ENCODE data around the gene FGFR3.

Gene FGFR3

DNA sequence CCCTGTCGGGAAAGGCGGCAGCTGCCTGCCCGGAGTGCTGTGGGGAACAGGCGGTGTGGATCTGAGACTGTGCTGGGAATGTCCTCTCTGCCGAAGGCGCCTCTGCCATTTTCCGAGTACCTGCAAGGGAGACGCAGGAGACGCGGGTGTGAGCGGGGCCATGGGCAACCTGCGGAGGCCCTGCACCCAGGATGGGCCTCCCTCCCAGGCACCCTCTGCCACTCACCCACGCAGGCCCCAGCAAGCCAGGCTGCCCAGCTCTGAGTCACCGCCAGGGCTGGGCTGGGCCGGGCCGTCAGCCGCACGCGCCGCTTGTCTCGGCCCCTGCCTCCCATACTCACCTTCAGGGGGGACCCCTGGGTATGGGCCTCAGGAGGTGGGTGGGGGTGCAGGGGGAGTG lies 3.5 kb upstream of the FGFR3 start:
- no peak for DNase-seq

DNA sequence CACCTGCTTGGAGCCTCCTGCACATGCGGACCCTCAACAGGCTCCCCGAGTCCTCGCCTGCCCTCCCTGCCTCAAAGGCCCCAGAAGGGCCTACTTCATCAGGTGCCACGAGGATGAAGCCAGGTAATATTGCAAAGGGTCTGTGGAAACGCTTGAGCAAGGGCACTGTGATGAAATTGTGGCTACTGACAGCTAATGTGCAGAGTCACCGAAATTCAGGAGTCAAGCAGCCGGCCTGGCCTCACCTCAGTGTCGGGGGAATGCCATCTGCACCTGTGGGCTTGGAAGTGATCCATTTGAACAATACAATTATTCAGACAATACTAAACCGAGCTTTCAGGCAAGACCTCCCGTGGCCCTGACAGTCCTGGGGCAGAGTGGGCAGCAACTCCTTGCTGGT lies 3.1 kb upstream of the FGFR3 start:
- no peak for DNase-seq

DNA sequence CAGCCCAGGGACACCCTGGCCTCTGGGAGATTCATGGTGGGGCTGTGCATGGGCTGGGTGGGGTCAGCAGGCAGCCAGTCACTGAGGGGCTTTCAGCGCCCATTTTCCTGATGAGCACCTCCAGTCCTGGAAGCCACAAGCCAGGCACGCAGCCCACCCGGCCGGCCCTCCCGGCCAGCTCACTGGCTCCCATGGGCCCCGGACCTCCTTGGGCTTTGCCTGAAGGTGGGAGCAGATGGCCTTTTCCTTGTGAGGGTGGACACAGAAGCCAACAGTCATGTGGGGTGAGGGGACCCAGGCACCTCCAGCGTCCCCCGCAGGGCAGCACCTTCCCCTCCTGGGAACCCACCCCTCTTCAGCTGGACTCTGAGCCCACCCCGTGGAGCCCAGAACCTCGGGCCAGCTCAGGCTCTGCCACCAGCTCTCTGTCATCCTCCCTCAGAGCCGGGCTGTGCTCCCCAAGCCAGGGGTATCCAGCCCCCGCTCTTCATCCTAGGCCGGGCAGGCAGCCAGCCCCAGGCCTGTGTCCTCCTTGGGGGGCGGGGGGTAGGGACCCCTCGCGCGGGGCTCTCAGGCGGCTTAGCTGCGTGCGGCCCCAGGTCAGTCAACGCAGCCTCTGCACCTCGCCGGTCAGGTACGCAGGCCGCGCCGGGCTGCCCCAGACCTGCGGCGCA lies 798 bp upstream of the FGFR3 start:
- DNase-seq = no peak

DNA sequence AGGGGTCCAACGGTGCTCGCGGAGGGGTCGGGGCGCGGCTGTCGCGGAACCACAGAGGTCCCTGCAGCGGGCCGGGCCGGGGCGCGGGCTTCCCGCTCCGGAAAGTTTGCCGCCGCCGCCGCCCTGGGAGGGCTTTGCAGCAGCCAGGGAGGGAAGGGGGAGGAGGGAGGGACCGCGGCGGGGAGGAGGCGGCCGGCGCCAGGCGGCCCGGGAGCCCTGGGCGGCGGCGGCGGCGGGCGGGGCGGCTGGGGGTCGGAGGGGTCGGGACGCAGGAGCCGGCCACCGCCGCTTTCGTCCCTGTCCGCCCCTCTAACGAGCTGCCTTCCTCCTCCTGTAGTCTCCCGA lies 375 bp downstream of the FGFR3 start:
- no peak for DNase-seq

DNA sequence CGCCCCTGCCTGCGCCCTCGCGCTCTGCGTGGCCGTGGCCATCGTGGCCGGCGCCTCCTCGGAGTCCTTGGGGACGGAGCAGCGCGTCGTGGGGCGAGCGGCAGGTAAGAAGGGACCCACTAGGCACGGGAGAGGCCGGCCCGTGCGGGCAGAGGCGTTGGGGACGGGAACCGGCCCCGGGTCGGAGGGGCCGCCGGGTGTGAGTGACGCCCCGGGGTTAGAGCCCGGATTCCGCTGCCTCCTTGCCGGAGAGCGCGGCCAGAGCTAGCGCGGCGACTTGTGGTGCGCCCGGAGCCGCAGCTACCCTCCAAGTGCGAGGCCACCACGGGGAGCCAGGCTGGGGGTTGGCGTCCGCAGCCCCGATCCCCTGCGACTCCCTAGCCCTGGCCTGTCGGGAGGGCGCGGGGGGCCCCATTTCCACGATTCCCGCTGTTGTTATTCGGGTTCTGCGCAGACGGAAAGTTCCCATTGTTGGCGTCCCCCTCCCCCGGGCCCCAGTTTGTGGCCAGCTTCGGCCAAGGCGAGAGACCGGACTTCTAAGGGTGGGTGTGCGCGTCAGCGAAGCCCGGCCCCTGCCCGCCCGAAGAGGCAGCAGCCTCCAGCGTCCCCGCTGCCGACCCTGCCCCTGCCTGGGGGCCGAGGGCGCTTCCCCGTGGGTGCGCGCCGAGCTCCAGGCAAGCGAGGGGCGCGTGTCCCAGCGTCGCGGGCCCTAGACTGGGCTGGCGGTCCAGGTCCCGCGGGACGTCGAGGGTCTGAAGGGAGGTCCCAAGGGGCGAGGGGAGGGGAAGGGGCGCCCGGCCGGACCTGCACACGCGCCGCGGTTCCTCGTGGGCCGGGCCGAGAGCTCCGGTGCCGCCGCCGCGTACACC lies 1.1 kb downstream of the FGFR3 start:
- no peak for DNase-seq

DNA sequence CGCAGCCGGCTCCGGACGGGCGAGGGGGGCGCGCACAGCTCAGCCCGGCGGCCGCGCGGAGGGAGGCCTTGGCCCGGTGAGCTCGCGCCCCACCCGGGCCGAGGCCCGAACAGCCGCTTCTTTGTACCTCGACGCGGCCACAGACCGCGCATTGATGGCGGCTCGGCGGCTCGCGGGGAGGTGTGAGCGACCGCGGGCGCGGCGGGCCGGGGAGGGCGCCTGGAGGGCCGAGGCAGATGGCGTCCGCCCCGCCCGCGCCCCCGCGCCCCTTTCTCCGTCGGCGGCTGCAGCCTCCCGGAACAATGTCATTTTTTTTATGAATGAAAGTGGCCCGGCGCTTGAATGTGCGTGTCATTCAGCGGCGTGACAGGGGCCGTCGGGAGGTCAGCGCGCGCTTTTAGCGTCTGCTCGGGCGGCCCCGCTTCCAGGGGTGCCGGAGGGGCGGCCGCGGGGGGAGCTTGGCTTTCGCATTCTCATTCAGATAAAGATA lies 1.8 kb downstream of the FGFR3 start:
- no peak for DNase-seq

DNA sequence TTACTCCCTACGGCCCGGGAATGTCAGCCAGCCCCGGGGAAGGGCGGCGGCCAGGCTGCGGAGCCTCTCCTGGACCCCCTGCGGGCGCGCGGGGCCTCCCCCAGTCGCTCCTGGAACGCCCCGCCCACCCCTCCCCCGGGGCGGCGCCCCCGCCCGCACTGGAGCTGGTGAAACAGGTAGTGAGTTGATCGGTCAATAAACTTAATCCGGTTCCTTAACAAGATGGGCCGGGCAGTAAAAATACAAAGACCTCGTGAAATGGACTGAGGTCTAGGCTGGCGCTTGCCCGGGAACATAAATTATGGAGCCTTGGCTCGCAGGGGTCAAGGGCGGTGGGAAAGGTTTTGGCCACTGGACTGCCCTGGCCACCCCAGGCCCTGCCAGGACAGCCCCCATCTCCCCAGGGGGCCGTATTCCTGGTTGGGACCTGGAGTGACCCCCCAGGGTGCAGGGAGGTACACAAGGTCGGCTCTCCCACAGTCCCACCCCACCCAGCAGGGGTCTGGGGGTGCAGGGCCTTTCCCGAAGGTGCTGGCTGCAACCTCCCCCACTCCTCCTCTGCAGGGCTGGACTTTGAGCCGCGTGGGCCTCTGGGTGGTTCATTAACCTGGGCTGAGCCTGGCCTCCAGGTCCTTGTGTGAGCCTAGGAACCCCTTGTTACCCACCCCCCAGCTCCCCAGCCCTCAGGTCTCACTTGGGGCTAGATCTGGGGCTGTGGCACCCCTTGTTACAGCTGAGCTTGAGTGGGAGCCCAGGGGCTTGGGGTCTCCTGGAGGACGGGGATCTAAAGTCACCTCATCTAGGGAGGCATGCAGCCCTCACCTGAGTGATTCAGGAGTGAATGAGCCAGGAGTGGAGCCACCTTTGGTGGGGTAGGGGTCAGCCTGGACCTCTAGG lies 2.5 kb downstream of the FGFR3 start:
- no peak for DNase-seq

DNA sequence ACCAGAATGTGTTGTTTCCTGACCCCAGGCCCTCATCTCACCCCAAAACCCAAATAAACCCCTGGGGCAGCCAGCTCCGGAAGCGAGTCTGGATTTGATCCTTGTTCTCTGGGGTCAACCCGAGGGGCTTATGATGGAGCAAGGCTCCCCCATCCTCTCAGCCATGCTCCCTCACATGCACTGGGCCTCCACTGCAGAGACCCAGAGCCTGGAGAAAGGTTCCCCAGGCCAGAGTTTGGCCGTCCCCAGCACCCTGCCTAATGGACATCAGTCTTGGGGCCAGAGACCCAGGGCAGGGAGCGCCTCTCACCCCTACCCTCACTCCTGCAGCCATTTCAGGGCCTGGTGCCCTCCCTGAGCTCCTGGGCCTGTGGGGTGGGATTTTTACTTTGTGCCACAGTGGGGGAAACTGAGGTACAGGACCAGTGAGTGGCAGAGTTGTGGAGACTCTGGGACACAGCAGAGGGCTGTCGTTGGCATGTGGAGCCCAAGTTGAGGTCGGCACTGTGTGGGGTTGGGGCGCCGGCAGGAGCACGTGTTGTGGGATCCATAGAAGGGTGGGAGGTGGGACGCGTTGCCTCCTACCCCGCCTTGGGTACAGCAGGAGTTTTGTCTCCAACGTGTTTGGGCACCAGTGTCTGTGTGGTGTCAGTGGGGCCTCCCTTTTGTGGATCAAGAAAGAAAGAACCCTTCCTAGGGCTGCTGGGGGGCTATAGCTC lies 3.6 kb downstream of the FGFR3 start:
- DNase-seq = no peak

DNA sequence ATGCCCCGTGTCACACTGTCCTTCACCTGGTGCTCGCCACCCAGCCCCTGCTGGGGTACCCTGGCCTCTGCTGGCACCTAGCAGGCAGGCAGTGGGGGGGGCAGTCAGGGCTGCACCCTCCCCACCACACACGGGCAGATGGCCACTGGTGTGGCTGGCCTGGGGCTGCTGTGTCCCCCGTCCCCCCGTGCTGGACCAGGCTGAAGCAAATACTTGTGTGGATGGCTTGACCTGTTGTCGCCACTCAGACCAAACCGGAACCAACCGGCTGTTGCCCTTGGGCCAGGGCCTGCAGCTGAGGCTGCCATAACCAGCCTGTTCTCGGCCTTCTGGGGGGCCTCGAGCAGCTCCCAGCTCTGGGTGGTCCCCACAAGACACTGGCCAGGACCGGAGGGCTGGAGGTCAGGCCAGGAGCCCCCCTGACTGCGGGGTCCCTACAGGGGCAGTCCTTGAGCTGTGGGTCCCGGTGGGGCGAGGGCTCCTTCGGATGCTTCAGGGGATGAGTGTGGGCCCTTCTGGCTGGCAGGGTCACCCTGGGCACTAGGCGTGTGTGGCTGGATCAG lies 4.3 kb downstream of the FGFR3 start:
- DNase-seq = no peak

DNA sequence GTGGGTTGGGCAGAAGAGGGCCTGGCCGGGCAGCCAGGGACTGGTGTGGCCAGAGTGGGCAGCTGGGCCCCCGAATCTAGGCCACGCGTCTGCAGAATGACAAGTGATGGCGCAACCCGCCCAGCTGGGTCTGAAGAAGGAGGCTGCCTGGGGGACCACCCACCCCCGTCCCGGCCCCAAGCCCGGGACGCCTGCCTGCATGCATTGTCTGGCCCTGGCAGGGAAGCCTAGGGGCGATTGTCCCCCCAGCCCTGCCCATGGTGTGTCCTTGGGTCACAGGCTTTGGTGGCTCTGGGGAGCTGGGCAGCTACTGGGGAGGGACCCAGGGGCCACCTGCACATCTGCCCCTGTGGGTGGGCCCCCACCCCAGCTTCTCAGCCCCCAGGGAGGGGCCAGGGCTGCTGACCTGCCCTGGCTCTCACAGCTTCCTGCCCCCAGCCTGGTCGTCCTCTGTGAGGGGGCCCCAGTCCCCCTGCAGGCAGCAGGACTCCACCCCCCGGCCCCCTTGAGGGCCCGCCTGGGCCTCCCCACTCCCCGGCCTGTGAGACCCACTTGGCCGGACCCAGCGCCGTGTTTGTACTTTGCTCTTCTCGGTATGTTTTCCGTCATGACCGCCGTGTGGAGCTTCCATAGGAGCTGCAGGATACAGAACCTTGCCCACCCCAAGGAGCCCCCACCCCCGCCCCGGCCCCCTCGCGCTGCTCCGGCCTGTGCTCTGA lies 4.9 kb downstream of the FGFR3 start:
- no peak for DNase-seq

DNA sequence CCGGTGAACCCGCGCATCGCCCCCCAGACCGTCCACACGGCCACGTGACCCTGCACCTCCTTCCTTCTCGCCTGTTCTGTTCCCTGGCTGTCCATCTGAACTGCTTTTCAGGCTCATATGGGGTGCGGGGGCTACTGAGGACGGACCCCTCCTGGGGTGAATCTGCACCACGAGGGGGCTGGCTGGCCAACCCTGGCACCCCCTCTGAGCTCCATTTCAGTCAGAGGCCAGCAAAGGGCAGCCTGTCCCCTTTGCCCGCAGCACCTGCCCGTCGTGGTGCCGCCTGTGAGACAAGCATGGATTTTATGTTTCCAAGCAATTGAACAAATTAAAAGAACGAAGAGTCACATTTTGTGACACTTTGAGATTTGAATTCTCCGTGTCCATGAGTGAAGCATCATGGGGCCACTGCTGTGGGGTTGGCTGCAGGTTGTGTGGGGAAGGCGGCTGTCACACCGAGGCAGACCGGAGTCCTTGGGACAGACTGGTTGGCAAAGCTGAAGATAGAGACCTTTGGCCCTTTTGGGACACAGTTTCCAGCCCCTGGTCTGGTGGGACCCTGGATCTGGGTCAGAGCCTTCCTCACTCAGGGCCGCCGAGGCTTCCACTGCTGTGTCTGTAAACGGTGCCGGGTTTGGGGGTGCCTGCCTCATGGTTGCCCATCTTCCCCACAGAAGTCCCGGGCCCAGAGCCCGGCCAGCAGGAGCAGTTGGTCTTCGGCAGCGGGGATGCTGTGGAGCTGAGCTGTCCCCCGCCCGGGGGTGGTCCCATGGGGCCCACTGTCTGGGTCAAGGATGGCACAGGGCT lies 5.7 kb downstream of the FGFR3 start:
- no peak for DNase-seq

DNA sequence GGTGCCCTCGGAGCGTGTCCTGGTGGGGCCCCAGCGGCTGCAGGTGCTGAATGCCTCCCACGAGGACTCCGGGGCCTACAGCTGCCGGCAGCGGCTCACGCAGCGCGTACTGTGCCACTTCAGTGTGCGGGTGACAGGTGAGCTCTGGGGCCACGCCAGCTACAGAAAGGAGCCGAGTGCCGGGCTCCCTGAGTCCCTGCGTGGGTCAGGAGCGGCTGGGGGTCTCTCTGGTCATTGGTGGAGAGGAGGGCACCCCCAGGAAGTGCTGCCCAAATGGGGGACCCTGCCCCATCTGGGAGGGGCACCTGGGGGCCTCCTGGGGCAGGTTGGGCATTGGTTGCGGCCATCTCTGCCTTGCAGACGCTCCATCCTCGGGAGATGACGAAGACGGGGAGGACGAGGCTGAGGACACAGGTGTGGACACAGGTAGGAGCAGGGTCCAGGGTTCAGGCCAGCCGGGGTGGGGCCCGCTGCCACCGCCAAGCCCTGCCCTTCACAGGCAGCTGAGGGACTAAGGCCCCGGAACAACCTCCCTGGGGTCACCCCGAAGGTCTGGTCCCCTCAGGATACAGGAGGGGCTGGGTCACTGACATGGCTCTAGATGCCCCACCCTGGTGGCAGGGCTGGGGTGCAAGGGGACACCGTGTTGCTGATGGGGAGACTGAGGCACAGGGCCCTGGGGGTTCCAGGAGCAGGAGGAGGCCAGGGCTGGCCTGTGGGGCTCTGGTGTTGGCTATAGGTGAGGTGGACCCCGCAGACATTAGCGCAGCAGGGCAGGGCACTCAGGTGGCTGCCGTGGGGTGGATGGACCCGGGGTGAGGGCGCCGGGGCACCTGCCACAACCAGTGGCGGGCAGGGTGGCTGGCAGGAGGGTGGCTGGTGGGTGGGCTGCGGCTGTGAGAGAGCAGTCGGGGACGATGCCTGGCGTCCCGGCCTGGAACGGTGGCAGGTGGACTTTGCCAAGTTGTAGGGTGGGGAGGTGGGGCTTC lies 6.6 kb downstream of the FGFR3 start:
- no peak for DNase-seq

DNA sequence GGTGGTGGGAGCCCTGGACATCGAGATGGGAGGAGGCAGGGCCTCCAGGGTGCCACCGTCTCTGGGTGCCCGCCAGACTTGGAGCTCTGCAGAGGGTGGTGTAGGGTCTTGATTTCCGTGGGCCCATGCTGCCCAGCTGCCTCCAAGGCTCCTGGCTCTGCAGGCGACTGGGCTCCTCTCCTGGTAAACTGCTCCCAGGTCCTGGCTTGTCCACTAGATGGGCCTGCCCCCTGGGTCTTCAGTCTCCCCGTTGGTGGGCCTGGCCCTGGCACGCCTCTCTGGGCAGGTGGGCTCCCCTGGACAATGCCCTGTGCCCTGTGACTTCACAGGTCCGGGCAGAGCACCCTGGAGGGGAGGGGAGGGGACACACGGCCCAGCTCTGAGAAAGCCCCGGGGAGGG lies 7.7 kb downstream of the FGFR3 start:
- DNase-seq = no peak

DNA sequence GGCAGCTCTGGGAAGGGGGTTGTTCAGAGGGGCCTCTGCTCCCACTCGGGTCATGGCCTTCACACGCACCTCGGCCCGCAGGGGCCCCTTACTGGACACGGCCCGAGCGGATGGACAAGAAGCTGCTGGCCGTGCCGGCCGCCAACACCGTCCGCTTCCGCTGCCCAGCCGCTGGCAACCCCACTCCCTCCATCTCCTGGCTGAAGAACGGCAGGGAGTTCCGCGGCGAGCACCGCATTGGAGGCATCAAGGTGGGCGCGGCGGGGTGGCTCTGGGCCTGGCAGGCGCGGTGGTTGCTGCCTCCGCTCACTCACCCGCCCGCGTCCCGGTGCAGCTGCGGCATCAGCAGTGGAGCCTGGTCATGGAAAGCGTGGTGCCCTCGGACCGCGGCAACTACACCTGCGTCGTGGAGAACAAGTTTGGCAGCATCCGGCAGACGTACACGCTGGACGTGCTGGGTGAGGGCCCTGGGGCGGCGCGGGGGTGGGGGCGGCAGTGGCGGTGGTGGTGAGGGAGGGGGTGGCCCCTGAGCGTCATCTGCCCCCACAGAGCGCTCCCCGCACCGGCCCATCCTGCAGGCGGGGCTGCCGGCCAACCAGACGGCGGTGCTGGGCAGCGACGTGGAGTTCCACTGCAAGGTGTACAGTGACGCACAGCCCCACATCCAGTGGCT lies 8.3 kb downstream of the FGFR3 start:
- DNase-seq = no peak

DNA sequence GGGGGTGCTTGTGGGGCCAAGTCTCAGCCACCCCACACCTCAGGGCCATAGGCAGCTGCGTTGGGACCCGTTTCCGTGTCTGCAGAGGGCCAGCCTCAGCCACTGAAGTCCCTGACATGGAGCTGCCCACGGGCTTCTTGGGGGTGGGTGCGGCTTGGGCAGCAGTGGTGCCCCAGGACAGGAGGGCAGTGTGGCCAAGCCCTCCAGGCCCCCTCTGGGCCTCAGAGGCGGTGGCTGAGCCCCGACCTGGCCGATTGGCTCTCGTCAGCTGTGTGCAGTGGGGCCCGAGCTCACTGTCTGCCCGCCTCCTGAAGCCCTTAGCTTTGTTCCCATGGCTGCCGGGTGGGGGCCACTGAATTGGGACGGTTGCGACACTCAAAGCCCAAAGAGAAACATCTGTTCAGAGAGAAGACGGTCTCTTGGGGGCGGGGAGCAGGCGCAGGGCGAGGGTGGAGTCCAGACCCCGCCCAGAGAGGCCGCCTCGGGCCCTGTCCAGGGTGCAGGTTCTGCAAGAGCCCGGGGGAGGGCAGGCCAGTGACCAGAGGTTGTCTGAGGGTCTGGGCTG lies 9.1 kb downstream of the FGFR3 start:
- DNase-seq = no peak

DNA sequence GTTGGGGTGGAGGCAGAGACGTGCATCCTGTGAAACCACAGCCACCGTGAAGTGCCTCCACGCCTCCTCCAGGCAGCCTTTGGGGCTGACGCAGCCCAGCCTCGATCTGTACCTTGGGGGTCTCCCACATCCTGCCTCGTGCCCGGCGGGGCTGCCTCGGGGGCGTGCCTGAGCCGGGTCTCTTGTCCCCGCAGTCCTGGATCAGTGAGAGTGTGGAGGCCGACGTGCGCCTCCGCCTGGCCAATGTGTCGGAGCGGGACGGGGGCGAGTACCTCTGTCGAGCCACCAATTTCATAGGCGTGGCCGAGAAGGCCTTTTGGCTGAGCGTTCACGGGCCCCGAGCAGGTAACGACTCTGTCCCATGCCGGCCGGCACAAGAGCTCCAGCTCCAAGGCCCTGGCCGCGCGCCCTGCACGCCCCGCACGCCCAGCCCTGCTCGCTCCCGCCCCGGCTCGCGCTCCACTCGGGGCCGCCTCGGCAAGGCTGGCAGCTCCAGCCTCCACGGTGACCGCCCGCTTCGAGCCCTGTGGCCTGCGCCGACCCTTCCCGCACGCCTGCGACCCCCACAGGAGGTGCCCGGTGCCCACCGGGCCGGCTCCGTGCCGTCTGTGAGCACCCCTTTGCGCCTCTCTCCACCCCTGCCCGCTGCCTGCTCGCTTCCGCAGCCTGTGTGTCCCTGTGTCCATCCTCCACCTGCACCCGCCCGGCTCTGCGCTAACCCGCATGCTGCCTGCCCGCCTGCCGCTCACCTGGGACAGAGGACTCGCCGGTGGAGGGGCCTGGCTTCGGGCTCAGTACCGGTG lies 9.8 kb downstream of the FGFR3 start:
- DNase-seq = no peak

DNA sequence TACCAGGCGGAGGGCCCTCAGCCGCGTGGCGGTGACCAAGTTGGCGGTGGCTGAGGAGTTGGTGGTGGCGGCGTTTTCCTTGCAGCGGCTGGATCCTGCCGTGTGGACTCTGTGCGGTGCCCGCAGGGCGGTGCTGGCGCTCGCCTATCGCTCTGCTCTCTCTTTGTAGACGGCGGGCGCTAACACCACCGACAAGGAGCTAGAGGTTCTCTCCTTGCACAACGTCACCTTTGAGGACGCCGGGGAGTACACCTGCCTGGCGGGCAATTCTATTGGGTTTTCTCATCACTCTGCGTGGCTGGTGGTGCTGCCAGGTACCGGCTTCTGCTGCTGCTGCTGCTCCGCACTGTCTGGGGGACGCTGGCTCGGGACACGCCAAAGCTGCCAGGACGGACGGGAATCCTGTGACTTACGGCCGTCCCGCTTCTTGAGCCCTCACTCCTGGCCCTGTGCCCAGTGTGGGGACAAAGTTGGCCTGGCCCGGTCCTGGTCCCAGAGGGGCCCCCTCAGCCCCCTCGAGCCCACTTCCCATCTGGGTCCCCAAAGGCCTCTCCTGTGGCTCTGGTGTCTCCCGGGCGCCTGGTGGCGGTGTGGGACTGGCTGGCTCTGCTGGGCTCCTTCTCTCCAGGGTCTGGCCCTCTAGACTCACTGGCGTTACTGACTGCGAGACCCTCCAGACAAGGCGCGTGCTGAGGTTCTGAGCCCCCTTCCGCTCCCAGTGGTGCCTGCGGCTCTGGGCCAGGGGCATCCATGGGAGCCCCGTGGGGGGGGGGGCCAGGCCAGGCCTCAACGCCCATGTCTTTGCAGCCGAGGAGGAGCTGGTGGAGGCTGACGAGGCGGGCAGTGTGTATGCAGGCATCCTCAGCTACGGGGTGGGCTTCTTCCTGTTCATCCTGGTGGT lies 10.7 kb downstream of the FGFR3 start:
- DNase-seq = no peak

Data from kidney glomerular epithelial cell (primary cell).